Measurements from ENCODE around the gene IGF2BP2.

GRCh38 chr3:185654758-185655145 is 170.1 kb downstream of the IGF2BP2 start:
- no peak for TF ChIP-seq POLR2A (IDR thresholded peaks at IDR 0.05)
- TF ChIP-seq, protein P1, sequence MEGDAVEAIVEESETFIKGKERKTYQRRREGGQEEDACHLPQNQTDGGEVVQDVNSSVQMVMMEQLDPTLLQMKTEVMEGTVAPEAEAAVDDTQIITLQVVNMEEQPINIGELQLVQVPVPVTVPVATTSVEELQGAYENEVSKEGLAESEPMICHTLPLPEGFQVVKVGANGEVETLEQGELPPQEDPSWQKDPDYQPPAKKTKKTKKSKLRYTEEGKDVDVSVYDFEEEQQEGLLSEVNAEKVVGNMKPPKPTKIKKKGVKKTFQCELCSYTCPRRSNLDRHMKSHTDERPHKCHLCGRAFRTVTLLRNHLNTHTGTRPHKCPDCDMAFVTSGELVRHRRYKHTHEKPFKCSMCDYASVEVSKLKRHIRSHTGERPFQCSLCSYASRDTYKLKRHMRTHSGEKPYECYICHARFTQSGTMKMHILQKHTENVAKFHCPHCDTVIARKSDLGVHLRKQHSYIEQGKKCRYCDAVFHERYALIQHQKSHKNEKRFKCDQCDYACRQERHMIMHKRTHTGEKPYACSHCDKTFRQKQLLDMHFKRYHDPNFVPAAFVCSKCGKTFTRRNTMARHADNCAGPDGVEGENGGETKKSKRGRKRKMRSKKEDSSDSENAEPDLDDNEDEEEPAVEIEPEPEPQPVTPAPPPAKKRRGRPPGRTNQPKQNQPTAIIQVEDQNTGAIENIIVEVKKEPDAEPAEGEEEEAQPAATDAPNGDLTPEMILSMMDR (IDR thresholded peaks at IDR 0.05), result no peak

Data from lower leg skin (tissue), 3 donors.